ACHN (cell line): ENCODE measurements around the gene PHC3.
"Not testable (repeated sequence)": the region's sequence is repeated elsewhere in the genome, so short reads cannot be mapped to it uniquely, and the experiment has no call there.

Experiments used
- DNase-seq: peaks from one replicate; pipeline ENCODE4 v3.0.0-alpha.2; 2015
- in situ Hi-C: cut with HindIII; loops from 2 replicates; pipeline ENCODE4 v1.10.0; 2017; ENCODE audit warnings: low sequenced_read_pairs, low pct_ligation_motif_present, low pct_unique_long_range_greater_than_20kb

PHC3 gene

GRCh38 chr3:170200987-170201386 lies 19.5 kb upstream of the PHC3 start:
- in situ Hi-C loops, result no loop called here
- no peak for DNase-seq

GRCh38 chr3:170196833-170197232 lies 15.3 kb upstream of the PHC3 start:
- DNase-seq, result no peak
- in situ Hi-C loops, result no loop called here

- DNase-seq, in situ Hi-C loops: not testable (repeated sequence)
Observed at GRCh38 chr3:170195759-170196158, 14.2 kb upstream of the PHC3 start.

- in situ Hi-C loops, result no loop called here
- no peak for DNase-seq
Observed at GRCh38 chr3:170189398-170190256, 8.1 kb upstream of the PHC3 start.

GRCh38 chr3:170180079-170180907 lies 1.2 kb downstream of the PHC3 start:
- peak; percentile 25 for DNase-seq
- in situ Hi-C loops, result no loop called here

- in situ Hi-C loops, result no loop called here
- DNase-seq, result no peak
Observed at GRCh38 chr3:170179432-170179831, 2.1 kb downstream of the PHC3 start.

- in situ Hi-C loops, result no loop called here
- DNase-seq, result no peak
Observed at GRCh38 chr3:170178651-170179050, 2.9 kb downstream of the PHC3 start.

GRCh38 chr3:170171563-170171962 lies 10.0 kb downstream of the PHC3 start:
- no peak for DNase-seq
- in situ Hi-C loops, result no loop called here

GRCh38 chr3:170164717-170165116 lies 16.8 kb downstream of the PHC3 start:
- in situ Hi-C loops, result no loop called here
- no peak for DNase-seq

- in situ Hi-C loops, result no loop called here
- no peak for DNase-seq
Observed at GRCh38 chr3:170163956-170164645, 17.4 kb downstream of the PHC3 start.

- in situ Hi-C loops, result no loop called here
- no peak for DNase-seq
Observed at GRCh38 chr3:170162630-170163029, 18.9 kb downstream of the PHC3 start.

GRCh38 chr3:170162052-170162451 lies 19.5 kb downstream of the PHC3 start:
- DNase-seq, result no peak
- in situ Hi-C loops, result no loop called here

GRCh38 chr3:170159933-170160332 lies 21.6 kb downstream of the PHC3 start:
- in situ Hi-C loops, result no loop called here
- DNase-seq, result no peak

- no peak for DNase-seq
- in situ Hi-C loops, result no loop called here
Observed at GRCh38 chr3:170159459-170159858, 22.1 kb downstream of the PHC3 start.

GRCh38 chr3:170155604-170156003 lies 25.9 kb downstream of the PHC3 start:
- in situ Hi-C loops, result no loop called here

GRCh38 chr3:170154569-170155143 lies 26.9 kb downstream of the PHC3 start:
- no peak for DNase-seq
- in situ Hi-C loops, result no loop called here

More at GRCh38 chr3:170155604-170156003, 25.9 kb downstream of the PHC3 start:
- no peak for DNase-seq

GRCh38 chr3:170154084-170154483 lies 27.4 kb downstream of the PHC3 start:
- DNase-seq, result no peak

GRCh38 chr3:170151536-170151935 lies 30.0 kb downstream of the PHC3 start:
- DNase-seq, result no peak
- in situ Hi-C loops, result no loop called here

More at GRCh38 chr3:170154084-170154483, 27.4 kb downstream of the PHC3 start:
- in situ Hi-C loops, result no loop called here

- in situ Hi-C loops, result no loop called here
- no peak for DNase-seq
Observed at GRCh38 chr3:170149016-170149415, 32.5 kb downstream of the PHC3 start.
